GM23338 (cell line): ENCODE measurements around the gene SLC2A11. TPM values are rescaled to one million over a fixed set of nuclear protein-coding genes. Genes with fewer than 3 reads are reported as not detected.

ENCODE experiments used
- ATAC-seq: fragments of 200-7000 bp; cut with Tn5 transposase; 3 replicates; pipeline ENCODE4 v1.9.1; 2020
- DNase-seq: peaks from one replicate; pipeline ENCODE4 v3.0.0-alpha.2; 2015; ENCODE audit warnings: low spot score
- H2AFZ ChIP-seq: fragments of 200-600 bp; sonication (generic); 2 replicates; pipeline ENCODE4 v1.8.0; 2016; ENCODE audit warnings: antibody characterized with exemption, mild to moderate bottlenecking, moderate library complexity
- H3F3A ChIP-seq: fragments of 200-600 bp; sonication (generic); replicated peaks from 2 replicates; pipeline ENCODE4 v1.8.0; 2017; ENCODE audit warnings: antibody characterized with exemption, mixed run types, low read depth
- H3K27ac ChIP-seq: fragments of 200-600 bp; sonication (generic); 2 replicates; pipeline ENCODE4 v1.6.1; 2016; ENCODE audit warnings: low read depth
- H3K27me3 ChIP-seq: fragments of 200-600 bp; sonication (generic); 2 replicates; pipeline ENCODE4 v1.8.0; 2016; ENCODE audit warnings: mild to moderate bottlenecking, mixed run types, moderate library complexity; ENCODE audit not compliant: insufficient read depth
- H3K36me3 ChIP-seq: fragments of 200-600 bp; sonication (generic); 2 replicates; pipeline ENCODE4 v1.8.0; 2016; ENCODE audit warnings: mild to moderate bottlenecking; ENCODE audit not compliant: insufficient read depth
- H3K4me1 ChIP-seq: fragments of 200-600 bp; sonication (generic); 2 replicates; pipeline ENCODE4 v1.8.0; 2016; ENCODE audit warnings: mild to moderate bottlenecking, moderate library complexity; ENCODE audit not compliant: insufficient read depth
- H3K4me2 ChIP-seq: fragments of 200-600 bp; sonication (generic); 2 replicates; pipeline ENCODE4 v1.7.1; 2017; ENCODE audit warnings: mixed run types
- H3K4me3 ChIP-seq: fragments of 200-600 bp; sonication (generic); 2 replicates; pipeline ENCODE4 v1.6.1; 2016; ENCODE audit warnings: mixed run types
- H3K79me2 ChIP-seq: fragments of 200-600 bp; sonication (generic); replicated peaks from 2 replicates; pipeline ENCODE4 v1.8.0; 2017; ENCODE audit warnings: mild to moderate bottlenecking; ENCODE audit not compliant: insufficient read depth
- H3K9me2 ChIP-seq: fragments of 200-600 bp; sonication (generic); 2 replicates; pipeline ENCODE4 v1.8.0; 2017; ENCODE audit not compliant: insufficient read depth
- H4K20me1 ChIP-seq: fragments of 200-600 bp; sonication (generic); replicated peaks from 2 replicates; pipeline ENCODE4 v1.8.0; 2017; ENCODE audit warnings: mild to moderate bottlenecking; ENCODE audit not compliant: insufficient read depth
- H3K27ac Mint-ChIP-seq: 2 replicates; pipeline ENCODE4 v1.8.0; 2020; ENCODE audit warnings: inconsistent platforms, mild to moderate bottlenecking, moderate library complexity, mixed read lengths
- H3K27me3 Mint-ChIP-seq: 3 replicates; pipeline ENCODE4 v1.8.0; 2022; ENCODE audit warnings: low read depth, mild to moderate bottlenecking, moderate library complexity, mixed read lengths, inconsistent platforms; ENCODE audit not compliant: insufficient read depth, poor library complexity
- H3K36me3 Mint-ChIP-seq: 3 replicates; pipeline ENCODE4 v1.8.0; 2021; ENCODE audit warnings: low read depth, mild to moderate bottlenecking, inconsistent platforms, moderate library complexity, mixed read lengths
- H3K4me1 Mint-ChIP-seq: 3 replicates; pipeline ENCODE4 v1.8.0; 2020; ENCODE audit warnings: mild to moderate bottlenecking, inconsistent platforms, mixed read lengths
- H3K4me3 Mint-ChIP-seq: 3 replicates; pipeline ENCODE4 v1.8.0; 2021; ENCODE audit warnings: moderate library complexity, mild to moderate bottlenecking, inconsistent platforms, mixed read lengths
- H3K9me3 Mint-ChIP-seq: 3 replicates; pipeline ENCODE4 v1.8.0; 2020; ENCODE audit warnings: moderate library complexity, mild to moderate bottlenecking, inconsistent platforms, mixed read lengths
- CREB1 ChIP-seq: fragments of 250-450 bp; sonication (Bioruptor Pico); IDR thresholded peaks from 2 replicates; pipeline ENCODE4 v1.5.0; 2020; ENCODE audit warnings: low read depth, mild to moderate bottlenecking, moderate library complexity
- EZH2 ChIP-seq: fragments of 200-600 bp; sonication (generic); IDR thresholded peaks from one replicate; pipeline ENCODE4 v1.8.0; 2017; ENCODE audit warnings: antibody characterized with exemption, mild to moderate bottlenecking, low read depth; ENCODE audit not compliant: unreplicated experiment
- EZH2phosphoT487 ChIP-seq: fragments of 200-600 bp; sonication (generic); IDR thresholded peaks from one replicate; pipeline ENCODE4 v1.8.1; 2018; ENCODE audit warnings: antibody characterized with exemption; ENCODE audit not compliant: unreplicated experiment
- JUNB ChIP-seq: IDR thresholded peaks from one replicate; pipeline ENCODE4 v1.6.1; 2016; ENCODE audit warnings: antibody characterized with exemption; ENCODE audit not compliant: unreplicated experiment
- POLR2AphosphoS5 ChIP-seq: IDR thresholded peaks from 2 replicates; pipeline ENCODE4 v1.6.1; 2016; ENCODE audit warnings: antibody characterized with exemption, low read depth
- STAT1 ChIP-seq: IDR thresholded peaks from one replicate; pipeline ENCODE4 v1.6.1; 2016; ENCODE audit warnings: antibody characterized with exemption; ENCODE audit not compliant: unreplicated experiment
- ZNF114 ChIP-seq: fragments of 250-450 bp; sonication (Bioruptor Pico); IDR thresholded peaks from 2 replicates; pipeline ENCODE4 v1.5.0; 2020; ENCODE audit warnings: mild to moderate bottlenecking, moderate library complexity
- ZNF331 ChIP-seq: fragments of 250-450 bp; sonication (Bioruptor Pico); IDR thresholded peaks from 2 replicates; pipeline ENCODE4 v1.5.0; 2020; ENCODE audit warnings: low read depth, mild to moderate bottlenecking, moderate library complexity
- polyA plus RNA-seq: library from polyadenylated mRNA; unstranded; fragments of >200 nt; fragmentation: Nextera tagmentation; extraction: Ambion mirVana; gene quantifications from 2 replicates; pipeline ENCODE4 v1.2.1, GENCODE V29; 2016
- total RNA-seq: library from RNA; depleted of rRNA; stranded (reverse); fragments of >200 nt; shearing (Covaris generic); gene quantifications from 2 replicates; pipeline ENCODE4 v1.2.3, GENCODE V29; 2014
- TF ChIP-seq, protein P1 (sequence below), 2 experiments: fragments of 200-600 bp in 1 of 2; sonication (generic) in 1 of 2; conservative IDR thresholded peaks; 2 replicates each; pipeline versions ENCODE4 v1.5.1 to v1.6.1; 2016 to 2017; ENCODE audit warnings: antibody characterized with exemption in 2 of 2, low read depth in 2 of 2, mild to moderate bottlenecking in 2 of 2, moderate library complexity in 1 of 2
- TF ChIP-seq, protein P2 (sequence below): IDR thresholded peaks from one replicate; pipeline ENCODE4 v1.6.1; 2018; ENCODE audit warnings: antibody characterized with exemption; ENCODE audit not compliant: unreplicated experiment
- TF ChIP-seq, protein P3 (sequence below): IDR thresholded peaks from 2 replicates; pipeline ENCODE4 v1.6.1; 2016; ENCODE audit warnings: antibody characterized with exemption

SLC2A11 gene
- total and polyA plus RNA-seq, 2 experiments from 2014 or later, result 7.1 to 21.8 TPM

- Mint-ChIP-seq H3K36me3 (peaks cover 61% of the 10 kb centered on the region), H3K4me1 (peaks cover 38% of the 10 kb centered on the region), H3K27me3 (peaks cover 40% of the 10 kb centered on the region), H3K27ac (peak within 1 kb of the TSS; percentile 99), H3K9me3 (peaks cover 30% of the 10 kb centered on the region), H3K4me3 (peak within 1 kb of the TSS; percentile 92)
- Histone ChIP-seq H3K4me1 (peaks cover 19% of the 10 kb centered on the region; the same call in 1 of the 2 replicates), H3F3A (peaks cover 35% of the 10 kb centered on the region), H2AFZ (peak within 1 kb of the TSS; percentile 99), H3K4me3 (peak within 1 kb of the TSS; percentile 99), H3K27ac (peak within 1 kb of the TSS; percentile 96), H3K4me2 (peak within 1 kb of the TSS; percentile 99), H3K79me2 (peaks cover 12% of the 10 kb centered on the region), H4K20me1 (peaks cover 7% of the 10 kb centered on the region), H3K27me3 (no peaks in the 10 kb centered on the region), H3K9me2 (no peaks in the 10 kb centered on the region), H3K36me3 (peaks cover 6% of the 10 kb centered on the region)
- TF ChIP-seq STAT1 (no peak), POLR2AphosphoS5 (peak; percentile 96), EZH2 (no peak), EZH2phosphoT487 (no peak), ZNF114 (CRISPR knock-in tag) (no peak), JUNB (no peak), CREB1 (peak; percentile 84), ZNF331 (CRISPR knock-in tag) (no peak)
- TF ChIP-seq, protein P1, sequence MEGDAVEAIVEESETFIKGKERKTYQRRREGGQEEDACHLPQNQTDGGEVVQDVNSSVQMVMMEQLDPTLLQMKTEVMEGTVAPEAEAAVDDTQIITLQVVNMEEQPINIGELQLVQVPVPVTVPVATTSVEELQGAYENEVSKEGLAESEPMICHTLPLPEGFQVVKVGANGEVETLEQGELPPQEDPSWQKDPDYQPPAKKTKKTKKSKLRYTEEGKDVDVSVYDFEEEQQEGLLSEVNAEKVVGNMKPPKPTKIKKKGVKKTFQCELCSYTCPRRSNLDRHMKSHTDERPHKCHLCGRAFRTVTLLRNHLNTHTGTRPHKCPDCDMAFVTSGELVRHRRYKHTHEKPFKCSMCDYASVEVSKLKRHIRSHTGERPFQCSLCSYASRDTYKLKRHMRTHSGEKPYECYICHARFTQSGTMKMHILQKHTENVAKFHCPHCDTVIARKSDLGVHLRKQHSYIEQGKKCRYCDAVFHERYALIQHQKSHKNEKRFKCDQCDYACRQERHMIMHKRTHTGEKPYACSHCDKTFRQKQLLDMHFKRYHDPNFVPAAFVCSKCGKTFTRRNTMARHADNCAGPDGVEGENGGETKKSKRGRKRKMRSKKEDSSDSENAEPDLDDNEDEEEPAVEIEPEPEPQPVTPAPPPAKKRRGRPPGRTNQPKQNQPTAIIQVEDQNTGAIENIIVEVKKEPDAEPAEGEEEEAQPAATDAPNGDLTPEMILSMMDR (conservative IDR thresholded peaks at IDR 0.05; ENCODE audit: low read depth in 2 of 2), result peak; percentile 77 to 81
- TF ChIP-seq, protein P2, sequence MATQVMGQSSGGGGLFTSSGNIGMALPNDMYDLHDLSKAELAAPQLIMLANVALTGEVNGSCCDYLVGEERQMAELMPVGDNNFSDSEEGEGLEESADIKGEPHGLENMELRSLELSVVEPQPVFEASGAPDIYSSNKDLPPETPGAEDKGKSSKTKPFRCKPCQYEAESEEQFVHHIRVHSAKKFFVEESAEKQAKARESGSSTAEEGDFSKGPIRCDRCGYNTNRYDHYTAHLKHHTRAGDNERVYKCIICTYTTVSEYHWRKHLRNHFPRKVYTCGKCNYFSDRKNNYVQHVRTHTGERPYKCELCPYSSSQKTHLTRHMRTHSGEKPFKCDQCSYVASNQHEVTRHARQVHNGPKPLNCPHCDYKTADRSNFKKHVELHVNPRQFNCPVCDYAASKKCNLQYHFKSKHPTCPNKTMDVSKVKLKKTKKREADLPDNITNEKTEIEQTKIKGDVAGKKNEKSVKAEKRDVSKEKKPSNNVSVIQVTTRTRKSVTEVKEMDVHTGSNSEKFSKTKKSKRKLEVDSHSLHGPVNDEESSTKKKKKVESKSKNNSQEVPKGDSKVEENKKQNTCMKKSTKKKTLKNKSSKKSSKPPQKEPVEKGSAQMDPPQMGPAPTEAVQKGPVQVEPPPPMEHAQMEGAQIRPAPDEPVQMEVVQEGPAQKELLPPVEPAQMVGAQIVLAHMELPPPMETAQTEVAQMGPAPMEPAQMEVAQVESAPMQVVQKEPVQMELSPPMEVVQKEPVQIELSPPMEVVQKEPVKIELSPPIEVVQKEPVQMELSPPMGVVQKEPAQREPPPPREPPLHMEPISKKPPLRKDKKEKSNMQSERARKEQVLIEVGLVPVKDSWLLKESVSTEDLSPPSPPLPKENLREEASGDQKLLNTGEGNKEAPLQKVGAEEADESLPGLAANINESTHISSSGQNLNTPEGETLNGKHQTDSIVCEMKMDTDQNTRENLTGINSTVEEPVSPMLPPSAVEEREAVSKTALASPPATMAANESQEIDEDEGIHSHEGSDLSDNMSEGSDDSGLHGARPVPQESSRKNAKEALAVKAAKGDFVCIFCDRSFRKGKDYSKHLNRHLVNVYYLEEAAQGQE, result no peak
- TF ChIP-seq, protein P3, sequence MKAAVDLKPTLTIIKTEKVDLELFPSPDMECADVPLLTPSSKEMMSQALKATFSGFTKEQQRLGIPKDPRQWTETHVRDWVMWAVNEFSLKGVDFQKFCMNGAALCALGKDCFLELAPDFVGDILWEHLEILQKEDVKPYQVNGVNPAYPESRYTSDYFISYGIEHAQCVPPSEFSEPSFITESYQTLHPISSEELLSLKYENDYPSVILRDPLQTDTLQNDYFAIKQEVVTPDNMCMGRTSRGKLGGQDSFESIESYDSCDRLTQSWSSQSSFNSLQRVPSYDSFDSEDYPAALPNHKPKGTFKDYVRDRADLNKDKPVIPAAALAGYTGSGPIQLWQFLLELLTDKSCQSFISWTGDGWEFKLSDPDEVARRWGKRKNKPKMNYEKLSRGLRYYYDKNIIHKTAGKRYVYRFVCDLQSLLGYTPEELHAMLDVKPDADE, result no peak
- DNase-seq (peak; percentile 98), ATAC-seq (peak; percentile 80)
Observed at GRCh38 chr22:23893945-23894709, 36.5 kb downstream of the SLC2A11 start, which contains the start of gene MIF. Gene MIF, plus strand, starts transcription at chr22:23894383. Its CDS starts 92 bp downstream, at chr22:23894475.
